PC-3 (cell line): ENCODE data around the gene TMEM250.

Experiments
- EZH2 ChIP-seq: fragments of 300-600 bp; sonication (generic); IDR thresholded peaks from one replicate; pipeline ENCODE4 v1.6.1; 2017; ENCODE audit warnings: antibody characterized with exemption, mild to moderate bottlenecking, low read length; ENCODE audit not compliant: unreplicated experiment
- EZH2phosphoT487 ChIP-seq: fragments of 300-600 bp; sonication (generic); IDR thresholded peaks from 2 replicates; pipeline ENCODE4 v1.6.1; 2018; ENCODE audit warnings: mild to moderate bottlenecking, antibody characterized with exemption, low read length, borderline replicate concordance

- no peak for TF ChIP-seq EZH2
- TF ChIP-seq EZH2phosphoT487: no peak
Measured at GRCh38 chr9:136149853-136150252, 31.2 kb upstream of the TMEM250 start.
